Fibroblast of skin of scalp (primary cell): ENCODE measurements around the gene ADARB2. TPM values are rescaled to one million over a fixed set of nuclear protein-coding genes. Genes with fewer than 3 reads are reported as not detected.
"Not testable (repeated sequence)": the region's sequence is repeated elsewhere in the genome, so short reads cannot be mapped to it uniquely, and the experiment has no call there.

ENCODE experiments used
- DNase-seq: peaks from one replicate; pipeline ENCODE4 v3.0.0-alpha.2; 2013
- polyA plus RNA-seq, 2 experiments: library from polyadenylated mRNA; unstranded; fragments of 120-200 nt; gene quantifications; one replicate each; pipeline ENCODE4 v1.2.1, GENCODE V29; 2013; ENCODE audit not compliant: insufficient read length in 2 of 2

The ADARB2 gene
- polyA plus RNA-seq (2013, experiment 1 of 2; ENCODE audit: insufficient read length), result 0.40 TPM
- polyA plus RNA-seq (2013, experiment 2 of 2; ENCODE audit: insufficient read length), result 0.21 TPM

GRCh38 chr10:1737222-1738061 is at the start of gene ADARB2:
ADARB2 (minus strand) TSS chr10:1737525.
- peak; percentile 2 for DNase-seq

- no peak for DNase-seq
These were observed 48.5 kb upstream of the ADARB2 start for GRCh38 chr10:1785835-1786234.

- no peak for DNase-seq
These were observed 45.5 kb upstream of the ADARB2 start for GRCh38 chr10:1782841-1783240.

- DNase-seq, result no peak
These were observed 42.5 kb upstream of the ADARB2 start for GRCh38 chr10:1779796-1780195.

- DNase-seq, result no peak
These were observed 41.1 kb upstream of the ADARB2 start for GRCh38 chr10:1778375-1778969.

GRCh38 chr10:1776127-1776662 is 38.9 kb upstream of the ADARB2 start:
- DNase-seq, result no peak

GRCh38 chr10:1774796-1775195 is 37.5 kb upstream of the ADARB2 start:
- no peak for DNase-seq

GRCh38 chr10:1773204-1773603 is 35.9 kb upstream of the ADARB2 start:
- DNase-seq, result not testable (repeated sequence)

- no peak for DNase-seq
These were observed 28.7 kb upstream of the ADARB2 start for GRCh38 chr10:1766049-1766448.

- DNase-seq, result no peak
These were observed 24.8 kb upstream of the ADARB2 start for GRCh38 chr10:1762076-1762475.

GRCh38 chr10:1754506-1755153 is 17.3 kb upstream of the ADARB2 start:
- no peak for DNase-seq

GRCh38 chr10:1752153-1752552 is 14.8 kb upstream of the ADARB2 start:
- DNase-seq, result no peak

- no peak for DNase-seq
These were observed 10.3 kb upstream of the ADARB2 start for GRCh38 chr10:1747590-1748157.

- DNase-seq, result no peak
These were observed 9.5 kb upstream of the ADARB2 start for GRCh38 chr10:1746796-1747195.

- no peak for DNase-seq
These were observed 8.6 kb upstream of the ADARB2 start for GRCh38 chr10:1745780-1746456.

- DNase-seq, result no peak
These were observed 7.2 kb upstream of the ADARB2 start for GRCh38 chr10:1744524-1744923.

- no peak for DNase-seq
These were observed 5.8 kb upstream of the ADARB2 start for GRCh38 chr10:1743141-1743540.

- no peak for DNase-seq
These were observed 4.1 kb upstream of the ADARB2 start for GRCh38 chr10:1741450-1741849.

- no peak for DNase-seq
These were observed 2.4 kb upstream of the ADARB2 start for GRCh38 chr10:1739751-1740150.

GRCh38 chr10:1738950-1739349 is 1.6 kb upstream of the ADARB2 start:
- DNase-seq, result no peak

GRCh38 chr10:1736972-1737221 is 428 bp downstream of the ADARB2 start:
- DNase-seq, result no peak

GRCh38 chr10:1736144-1736971 is 967 bp downstream of the ADARB2 start:
- no peak for DNase-seq
